ENCODE data around the gene GKN2. TPM values are rescaled to one million over a fixed set of nuclear protein-coding genes. Genes with fewer than 3 reads are reported as not detected.

The GKN2 gene
- total RNA-seq, 1 donor from 2014 or later = not detected

DNA sequence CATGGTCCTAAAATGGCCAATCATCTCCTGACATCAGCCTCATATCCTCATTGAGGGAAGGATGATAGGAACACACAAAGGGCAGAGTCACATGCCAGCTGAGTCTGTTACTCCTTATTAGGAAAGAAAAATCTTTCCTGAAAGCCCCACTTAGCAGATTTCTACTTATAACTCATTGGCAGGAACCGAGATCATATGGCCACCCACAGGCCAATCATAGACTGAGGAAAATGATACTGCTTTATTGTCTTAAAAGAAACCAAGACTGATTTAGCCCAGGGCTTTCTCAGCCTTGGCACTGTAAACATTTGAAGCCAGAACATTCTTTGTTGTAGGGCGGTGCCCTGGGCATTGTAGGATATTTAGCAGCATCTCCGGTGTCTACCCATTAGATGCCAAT is 18.7 kb downstream of the GKN2 start:
- H3K27ac ChIP-seq (replicated peaks) = no peak overlapping the region
- intact Hi-C loops (cut with micrococcal nuclease) = no loop called here
- no peaks in the 10 kb centered on the region for H3K36me3 ChIP-seq
- no peak overlapping the region for H3K4me3 ChIP-seq
- DNase-seq = no peak
- peaks cover 8% of the 10 kb centered on the region for H3K27me3 ChIP-seq (ENCODE audit: low read depth)
- TF ChIP-seq, protein P1, sequence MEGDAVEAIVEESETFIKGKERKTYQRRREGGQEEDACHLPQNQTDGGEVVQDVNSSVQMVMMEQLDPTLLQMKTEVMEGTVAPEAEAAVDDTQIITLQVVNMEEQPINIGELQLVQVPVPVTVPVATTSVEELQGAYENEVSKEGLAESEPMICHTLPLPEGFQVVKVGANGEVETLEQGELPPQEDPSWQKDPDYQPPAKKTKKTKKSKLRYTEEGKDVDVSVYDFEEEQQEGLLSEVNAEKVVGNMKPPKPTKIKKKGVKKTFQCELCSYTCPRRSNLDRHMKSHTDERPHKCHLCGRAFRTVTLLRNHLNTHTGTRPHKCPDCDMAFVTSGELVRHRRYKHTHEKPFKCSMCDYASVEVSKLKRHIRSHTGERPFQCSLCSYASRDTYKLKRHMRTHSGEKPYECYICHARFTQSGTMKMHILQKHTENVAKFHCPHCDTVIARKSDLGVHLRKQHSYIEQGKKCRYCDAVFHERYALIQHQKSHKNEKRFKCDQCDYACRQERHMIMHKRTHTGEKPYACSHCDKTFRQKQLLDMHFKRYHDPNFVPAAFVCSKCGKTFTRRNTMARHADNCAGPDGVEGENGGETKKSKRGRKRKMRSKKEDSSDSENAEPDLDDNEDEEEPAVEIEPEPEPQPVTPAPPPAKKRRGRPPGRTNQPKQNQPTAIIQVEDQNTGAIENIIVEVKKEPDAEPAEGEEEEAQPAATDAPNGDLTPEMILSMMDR (IDR thresholded peaks at IDR 0.05; ENCODE audit: borderline replicate concordance) = no peak
- H3K4me1 ChIP-seq = no peaks in the 10 kb centered on the region
- H3K9me3 ChIP-seq (replicated peaks) = peaks cover 2% of the 10 kb centered on the region

DNA sequence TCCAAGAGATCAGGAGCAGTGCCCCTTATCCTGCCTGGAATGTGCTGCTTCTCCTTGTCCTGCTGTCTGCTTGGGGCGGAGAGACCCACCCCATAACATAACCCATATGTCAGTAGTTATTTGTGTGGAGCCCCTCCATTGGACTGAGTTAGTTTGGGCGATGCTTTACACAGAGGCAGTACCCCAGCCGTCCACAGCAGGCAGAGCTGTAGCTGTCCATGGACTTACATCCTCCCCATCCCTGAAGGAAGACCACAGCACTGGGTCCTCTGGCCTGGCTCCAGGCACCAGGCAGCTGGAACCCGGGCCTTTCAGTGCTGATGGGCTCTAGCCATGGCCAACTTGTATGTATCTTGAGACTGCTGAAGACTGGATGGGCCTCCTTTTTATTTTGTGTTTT is 20.3 kb downstream of the GKN2 start:
- Histone ChIP-seq H3K27me3 (ENCODE audit: low read depth) (peaks cover 23% of the 10 kb centered on the region), H3K4me1 (no peaks in the 10 kb centered on the region), H3K36me3 (no peaks in the 10 kb centered on the region), H3K27ac (replicated peaks) (no peak overlapping the region), H3K9me3 (replicated peaks) (no peaks in the 10 kb centered on the region), H3K4me3 (no peak overlapping the region)
- TF ChIP-seq, protein P1 (IDR thresholded peaks at IDR 0.05; ENCODE audit: borderline replicate concordance) = no peak
- DNase-seq = no peak
- intact Hi-C loops (cut with micrococcal nuclease) = no loop called here

DNA sequence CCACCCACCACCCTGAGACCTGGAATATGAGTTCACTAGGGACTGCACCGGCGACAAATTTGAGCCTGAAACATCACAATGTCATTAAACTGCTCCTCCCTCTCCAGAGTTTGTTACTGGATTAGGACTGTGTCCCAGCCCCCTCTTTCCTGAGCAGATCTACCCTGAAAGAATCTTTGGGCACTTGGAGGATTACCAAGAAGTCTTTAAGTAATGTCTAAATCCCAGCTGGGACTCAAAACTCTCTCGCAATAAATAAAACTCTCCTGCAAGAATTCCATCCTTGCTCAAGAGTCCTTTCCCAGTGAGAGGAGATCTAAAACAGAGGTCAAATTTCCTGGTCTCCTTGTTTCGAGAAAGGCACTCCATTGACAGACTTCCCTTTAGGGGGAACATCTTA is 20.9 kb downstream of the GKN2 start:
- intact Hi-C loops (cut with micrococcal nuclease) = no loop called here
- TF ChIP-seq, protein P1 (IDR thresholded peaks at IDR 0.05; ENCODE audit: borderline replicate concordance) = no peak
- Histone ChIP-seq H3K9me3 (replicated peaks) (no peaks in the 10 kb centered on the region), H3K27ac (replicated peaks) (no peak overlapping the region), H3K4me1 (no peaks in the 10 kb centered on the region), H3K27me3 (ENCODE audit: low read depth) (peaks cover 29% of the 10 kb centered on the region), H3K36me3 (no peaks in the 10 kb centered on the region), H3K4me3 (no peak overlapping the region)
- no peak for DNase-seq

DNA sequence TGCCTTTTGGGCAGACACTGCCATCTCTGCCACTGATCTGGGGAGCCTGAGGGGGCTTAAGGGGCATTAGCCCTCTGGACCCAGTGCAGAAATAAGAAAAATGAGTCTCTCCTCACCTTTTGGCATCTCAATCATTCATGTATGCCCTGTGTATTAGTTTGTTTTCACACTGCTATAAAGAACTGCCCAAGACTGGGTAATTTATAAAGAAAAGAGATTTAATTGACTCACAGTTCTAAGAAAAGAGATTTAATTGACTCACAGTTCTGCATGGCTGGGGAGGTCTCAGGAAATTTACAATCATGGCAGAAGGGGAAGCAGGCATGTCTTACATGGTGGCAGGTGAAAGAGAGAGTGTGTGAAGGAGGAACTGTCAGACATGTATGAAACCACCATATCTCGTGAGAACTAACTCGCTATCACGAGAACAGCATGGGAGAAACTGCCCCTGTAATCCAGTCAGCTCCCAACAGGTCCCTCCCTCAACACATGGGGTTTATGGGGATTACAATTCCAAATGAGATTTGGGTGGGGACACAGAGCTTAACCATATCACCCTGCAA is 21.5 kb downstream of the GKN2 start:
- Histone ChIP-seq H3K27ac (replicated peaks) (no peak overlapping the region), H3K4me3 (no peak overlapping the region), H3K9me3 (replicated peaks) (no peaks in the 10 kb centered on the region), H3K4me1 (no peaks in the 10 kb centered on the region), H3K36me3 (no peaks in the 10 kb centered on the region), H3K27me3 (ENCODE audit: low read depth) (peaks cover 35% of the 10 kb centered on the region)
- intact Hi-C loops (cut with micrococcal nuclease) = no loop called here
- TF ChIP-seq, protein P1 (IDR thresholded peaks at IDR 0.05; ENCODE audit: borderline replicate concordance) = no peak
- DNase-seq = no peak

DNA sequence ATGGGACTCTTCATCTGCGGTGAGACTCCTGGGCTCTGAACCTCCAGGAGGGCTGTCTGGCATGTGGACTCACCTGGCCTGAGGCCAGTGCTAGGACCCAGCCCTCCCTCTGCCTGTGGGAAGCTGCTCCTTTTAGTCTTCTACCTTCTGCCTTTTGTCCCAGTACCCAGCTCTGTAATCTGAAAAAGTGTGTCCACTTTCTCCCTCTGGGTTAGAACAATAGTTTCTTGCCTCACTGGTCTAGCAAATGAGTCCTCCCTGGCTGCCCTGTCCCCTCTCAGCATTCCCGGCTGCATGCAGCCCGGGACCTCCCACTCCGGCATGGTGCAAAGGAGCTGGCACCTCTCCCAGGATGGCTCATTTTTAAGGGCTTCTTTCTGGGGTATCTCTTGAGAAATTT is 25.9 kb downstream of the GKN2 start:
- H3K9me3 ChIP-seq (replicated peaks) = no peaks in the 10 kb centered on the region
- no peak overlapping the region for H3K27ac ChIP-seq (replicated peaks)
- H3K4me1 ChIP-seq = no peaks in the 10 kb centered on the region
- no peak for DNase-seq
- intact Hi-C loops (cut with micrococcal nuclease) = loop anchor here (10.0 kb wide), 1 partner anchor 462 kb away; the partner anchor contains the start of genes APLF and FBXO48
- TF ChIP-seq, protein P1 (IDR thresholded peaks at IDR 0.05; ENCODE audit: borderline replicate concordance) = no peak
- H3K36me3 ChIP-seq = no peaks in the 10 kb centered on the region
- H3K4me3 ChIP-seq = no peak overlapping the region
- peaks cover 57% of the 10 kb centered on the region for H3K27me3 ChIP-seq (ENCODE audit: low read depth)

All from left ventricle myocardium inferior (tissue), 1 donor.